Measurements from ENCODE around the gene TMPRSS15. TPM values are rescaled to one million over a fixed set of nuclear protein-coding genes. Genes with fewer than 3 reads are reported as not detected.

The TMPRSS15 gene
- total RNA-seq, 6 donors from 2014 or later, result not detected

DNA sequence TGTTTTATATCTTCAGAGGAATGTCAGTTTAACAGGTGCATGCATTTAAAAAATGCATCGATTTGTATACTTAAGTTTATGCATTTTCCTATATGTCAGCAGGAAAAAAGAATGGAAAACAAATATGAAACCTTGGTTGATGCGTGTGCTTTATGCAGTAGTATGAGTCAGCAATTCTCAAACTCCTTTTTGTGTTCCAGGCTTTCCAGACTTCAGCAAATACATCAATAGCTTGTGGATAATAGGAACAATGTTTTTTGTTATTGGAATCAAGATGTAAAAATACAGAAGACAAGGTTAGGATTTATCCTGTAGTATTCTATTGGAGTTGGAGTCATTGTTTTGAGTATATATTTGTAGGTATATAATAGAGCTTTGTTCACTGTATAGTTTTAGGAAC, 113.7 kb downstream of the TMPRSS15 start:
- no peak overlapping the region for H3K4me3 ChIP-seq
- 68 to 75% methylated on average over 2 of the region's 2 CpGs for WGBS, 2 donors
- H3K9me3 ChIP-seq, result no peaks in the 10 kb centered on the region
- no peak overlapping the region for H3K27ac ChIP-seq
- TF ChIP-seq CTCF (IDR thresholded peaks at IDR 0.05) (no peak), POLR2AphosphoS5 (IDR thresholded peaks at IDR 0.05) (no peak), POLR2A (IDR thresholded peaks at IDR 0.05) (no peak), EP300 (IDR thresholded peaks at IDR 0.05) (no peak)
- ATAC-seq (ENCODE audit: low FRiP score in 2 of 2) (no peak), DNase-seq (no peak)
- no peaks in the 10 kb centered on the region for H3K27me3 ChIP-seq
- H3K4me1 ChIP-seq, result no peaks in the 10 kb centered on the region
- H3K36me3 ChIP-seq, result no peaks in the 10 kb centered on the region

DNA sequence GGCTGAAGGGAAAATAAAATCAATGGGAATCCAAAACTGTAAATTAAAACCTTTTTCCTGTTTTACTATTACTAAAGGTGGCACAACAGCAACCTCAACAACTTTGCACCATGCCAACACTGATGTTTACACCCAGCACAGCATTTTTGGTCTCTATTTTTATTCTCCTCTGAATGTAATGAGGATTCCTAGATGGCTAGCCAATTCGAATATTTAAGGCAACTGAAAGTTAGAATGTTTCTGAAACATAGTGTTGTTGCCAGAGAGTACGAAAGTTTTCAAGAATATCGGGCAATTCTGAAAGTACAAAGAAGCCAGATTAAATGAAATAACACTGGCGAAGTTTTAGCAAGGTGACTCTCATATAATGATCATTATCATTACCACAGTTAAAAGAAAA, 118.2 kb downstream of the TMPRSS15 start:
- Histone ChIP-seq H3K9me3 (no peaks in the 10 kb centered on the region), H3K36me3 (no peaks in the 10 kb centered on the region), H3K27me3 (no peaks in the 10 kb centered on the region), H3K27ac (no peak overlapping the region), H3K4me1 (no peaks in the 10 kb centered on the region), H3K4me3 (no peak overlapping the region)
- TF ChIP-seq POLR2AphosphoS5 (IDR thresholded peaks at IDR 0.05) (no peak), EP300 (IDR thresholded peaks at IDR 0.05) (no peak), CTCF (IDR thresholded peaks at IDR 0.05) (no peak), POLR2A (IDR thresholded peaks at IDR 0.05) (no peak)
- DNase-seq (no peak), ATAC-seq (ENCODE audit: low FRiP score in 2 of 2) (no peak)
- 87 to 91% methylated on average over 4 of the region's 4 CpGs for WGBS, 2 donors

DNA sequence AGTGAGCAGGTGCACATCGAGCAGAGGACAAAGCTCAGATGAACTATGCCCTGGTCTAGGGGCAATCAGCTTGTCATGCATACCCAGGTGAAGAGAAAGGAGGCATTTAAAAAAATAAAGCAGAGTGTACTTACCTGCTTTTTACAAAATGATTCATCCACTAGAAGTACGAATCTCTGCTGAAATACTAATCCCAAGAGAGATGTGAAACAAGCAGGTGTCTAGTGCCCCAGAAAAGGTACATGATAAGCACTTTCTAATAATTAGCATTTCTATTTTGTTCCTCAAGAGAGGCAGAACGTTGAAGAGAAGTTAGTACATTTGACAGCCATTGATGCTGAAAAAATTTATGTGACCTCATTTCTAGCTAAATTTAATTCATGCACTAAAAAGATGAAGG, 127.8 kb downstream of the TMPRSS15 start:
- Histone ChIP-seq H3K4me1 (no peaks in the 10 kb centered on the region), H3K27me3 (no peaks in the 10 kb centered on the region), H3K36me3 (no peaks in the 10 kb centered on the region), H3K27ac (no peak overlapping the region), H3K9me3 (no peaks in the 10 kb centered on the region), H3K4me3 (no peak overlapping the region)
- DNase-seq (no peak), ATAC-seq (ENCODE audit: low FRiP score in 2 of 2) (no peak)
- TF ChIP-seq POLR2A (IDR thresholded peaks at IDR 0.05) (no peak), CTCF (IDR thresholded peaks at IDR 0.05) (no peak), EP300 (IDR thresholded peaks at IDR 0.05) (no peak), POLR2AphosphoS5 (IDR thresholded peaks at IDR 0.05) (no peak)
- WGBS, 2 donors, result 62 to 64% methylated on average over 3 of the region's 3 CpGs

DNA sequence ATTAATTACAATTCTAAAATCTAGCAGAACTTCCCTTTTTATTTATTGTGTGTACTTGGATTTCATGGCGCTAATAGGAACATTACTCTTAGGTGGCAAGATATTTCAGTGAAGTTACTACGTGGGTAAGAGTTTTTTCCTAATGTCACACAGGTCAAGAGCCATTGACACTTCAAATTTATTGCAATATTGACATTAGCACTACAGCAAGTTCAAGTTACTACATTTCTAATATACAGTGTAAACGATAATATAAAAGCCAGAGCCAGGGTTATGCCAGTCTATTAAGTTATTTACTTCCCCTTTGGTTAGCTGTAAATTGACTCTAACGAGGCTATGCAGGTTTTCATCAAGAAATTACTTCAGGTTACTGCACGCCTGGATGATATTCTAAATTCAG, 129.2 kb downstream of the TMPRSS15 start:
- Histone ChIP-seq H3K4me1 (no peaks in the 10 kb centered on the region), H3K27ac (no peak overlapping the region), H3K36me3 (no peaks in the 10 kb centered on the region), H3K27me3 (no peaks in the 10 kb centered on the region), H3K9me3 (no peaks in the 10 kb centered on the region), H3K4me3 (no peak overlapping the region)
- ATAC-seq (ENCODE audit: low FRiP score in 2 of 2), result no peak
- WGBS, 2 donors, result 59 to 60% methylated on average over 5 of the region's 5 CpGs
- no peak for DNase-seq
- no peak for TF ChIP-seq POLR2AphosphoS5 (IDR thresholded peaks at IDR 0.05)
- TF ChIP-seq POLR2A (IDR thresholded peaks at IDR 0.05), result no peak
- no peak for TF ChIP-seq EP300 (IDR thresholded peaks at IDR 0.05)
- no peak for TF ChIP-seq CTCF (IDR thresholded peaks at IDR 0.05)

DNA sequence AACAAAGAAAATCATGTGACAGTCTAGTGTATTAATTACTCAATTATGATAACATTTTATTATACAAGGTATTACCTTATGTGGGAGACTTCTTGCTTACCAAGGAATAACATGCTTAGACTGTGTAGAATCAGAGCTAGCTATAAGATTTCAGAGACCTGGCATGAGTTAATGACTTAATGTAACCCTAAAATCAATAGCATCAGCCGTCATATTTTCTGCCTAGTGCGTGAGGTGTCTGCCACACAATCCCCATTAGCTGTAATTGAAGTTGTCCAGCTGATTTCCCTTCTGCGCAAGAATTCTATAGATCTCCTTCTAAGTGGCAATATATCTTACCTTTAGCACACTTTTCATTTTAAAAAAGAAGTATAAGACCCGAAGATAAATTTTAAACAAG, 130.2 kb downstream of the TMPRSS15 start:
- no peak for ATAC-seq (ENCODE audit: low FRiP score in 2 of 2)
- 88 to 94% methylated on average over 4 of the region's 4 CpGs for WGBS, 2 donors
- no peaks in the 10 kb centered on the region for H3K9me3 ChIP-seq
- no peak overlapping the region for H3K4me3 ChIP-seq
- H3K4me1 ChIP-seq, result no peaks in the 10 kb centered on the region
- no peak for TF ChIP-seq CTCF (IDR thresholded peaks at IDR 0.05)
- no peak for TF ChIP-seq POLR2AphosphoS5 (IDR thresholded peaks at IDR 0.05)
- no peak for TF ChIP-seq POLR2A (IDR thresholded peaks at IDR 0.05)
- no peak for TF ChIP-seq EP300 (IDR thresholded peaks at IDR 0.05)
- H3K27ac ChIP-seq, result no peak overlapping the region
- DNase-seq, result no peak
- H3K36me3 ChIP-seq, result no peaks in the 10 kb centered on the region
- no peaks in the 10 kb centered on the region for H3K27me3 ChIP-seq

Measured in upper lobe of left lung (tissue), 6 donors.